K562 (cell line): ENCODE measurements around the gene COL11A2. TPM values are rescaled to one million over a fixed set of nuclear protein-coding genes. Genes with fewer than 3 reads are reported as not detected.

Experiments used
- CHAMP1 ChIP-seq: fragments of 450-650 bp; IDR thresholded peaks from 2 replicates; pipeline ENCODE4 v1.6.1; 2016; ENCODE audit warnings: mild to moderate bottlenecking
- CREBBP ChIP-seq: IDR thresholded peaks from one replicate; pipeline ENCODE4 v1.6.1; 2012; ENCODE audit warnings: low read depth, mild to moderate bottlenecking, control low read depth, inconsistent platforms, low read length
- CTCFL ChIP-seq: IDR thresholded peaks from 2 replicates; pipeline ENCODE4 v1.6.1; 2011; ENCODE audit warnings: borderline replicate concordance, low read depth, mild to moderate bottlenecking, moderate library complexity, low read length; ENCODE audit not compliant: insufficient read depth, poor library complexity, severe bottlenecking
- E2F3 ChIP-seq: fragments of 250-450 bp; sonication (Bioruptor Pico); IDR thresholded peaks from 2 replicates; pipeline ENCODE4 v1.4.0; 2020; ENCODE audit warnings: mild to moderate bottlenecking
- MEF2A ChIP-seq: IDR thresholded peaks from 2 replicates; pipeline ENCODE4 v1.6.1; 2011; ENCODE audit warnings: low read depth, mild to moderate bottlenecking, low read length, moderate library complexity; ENCODE audit not compliant: control insufficient read depth
- MLX ChIP-seq, 2 experiments: fragments of 450-650 bp in 1 of 2; sonication (generic) in 1 of 2; formaldehyde crosslinking; conservative IDR thresholded peaks; 2 replicates each; pipeline versions ENCODE4 v1.4.0 to v1.8.1; 2020 to 2022; ENCODE audit warnings: mild to moderate bottlenecking in 1 of 2, missing genetic modification reagents in 1 of 2
- TAF1 ChIP-seq: IDR thresholded peaks from 2 replicates; pipeline ENCODE4 v1.6.1; 2011; ENCODE audit warnings: mild to moderate bottlenecking, low read length, moderate library complexity; ENCODE audit not compliant: insufficient read depth, control insufficient read depth, severe bottlenecking; ENCODE audit errors: extremely low read depth
- TSHZ1 ChIP-seq: fragments of 250-450 bp; sonication (Bioruptor Pico); IDR thresholded peaks from 2 replicates; pipeline ENCODE4 v1.4.0; 2020; ENCODE audit warnings: mild to moderate bottlenecking, moderate library complexity
- ZNF311 ChIP-seq: fragments of 250-450 bp; sonication (Bioruptor Pico); IDR thresholded peaks from 2 replicates; pipeline ENCODE4 v1.4.0; 2020; ENCODE audit warnings: mild to moderate bottlenecking, moderate library complexity
- polyA plus RNA-seq, 8 experiments: library from polyadenylated mRNA; depleted of rRNA in 4 of 8; stranded (reverse) in 5 of 8; unstranded in 3 of 8; fragments of >200 nt; fragmentation: Nextera tagmentation in 2 of 8; fragmentation: Illumina TruSeq in 1 of 8; extraction: Ambion mirVana in 2 of 8; extraction: Trizol in 1 of 8; gene quantifications; 2 replicates each; pipeline versions ENCODE4 v1.2.1 to v1.2.3, GENCODE V29; 2011 to 2014; ENCODE audit warnings: inconsistent platforms in 1 of 8, missing spikeins in 1 of 8
- total RNA-seq, 7 experiments: library from RNA; depleted of rRNA in 6 of 7; stranded (reverse); fragments of >200 nt in 6 of 7; fragmentation: Illumina TruSeq in 2 of 7; extraction: Trizol in 2 of 7; gene quantifications; 2 replicates each; pipeline versions ENCODE4 v1.2.1 to v1.2.3, GENCODE V29; 2011 to 2021; ENCODE audit warnings: low replicate concordance in 1 of 7

Gene COL11A2
- total and polyA plus RNA-seq, 9 of the 15 experiments (the other 6 are each of a cell fraction or from before 2014, with no cell fraction given) = 0.04 to 0.35 (median 0.09) TPM; not detected in 1

DNA sequence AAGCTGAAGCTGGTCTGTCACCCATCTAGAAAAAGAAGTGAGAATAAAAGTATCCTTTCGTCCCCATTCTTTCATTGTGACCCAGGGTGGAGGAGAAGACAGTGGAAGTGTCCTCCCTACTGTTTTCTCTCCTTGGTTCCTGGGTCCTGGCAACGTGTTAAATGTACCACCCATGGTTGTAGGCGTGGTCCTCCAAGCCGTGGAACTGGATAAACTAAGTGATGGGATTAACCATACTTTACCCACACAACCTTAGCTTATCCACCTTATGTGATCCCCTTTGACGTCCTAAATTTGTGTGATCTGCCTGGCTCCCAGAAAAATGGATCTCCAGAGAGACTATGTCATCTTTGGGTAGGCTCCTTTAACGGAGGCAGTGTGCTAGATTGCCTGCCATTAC lies 69.1 kb downstream of the COL11A2 start (continued):
- TF ChIP-seq CTCFL (no peak), ZNF311 (CRISPR knock-in tag) (no peak), TSHZ1 (CRISPR knock-in tag) (no peak), MLX (CRISPR knock-in tag; conservative IDR thresholded peaks at IDR 0.05) (no peak), CHAMP1 (no peak), E2F3 (no peak), TAF1 (no peak), MEF2A (no peak), CREBBP (no peak)
- TF ChIP-seq, all 486 proteins: peak for 0
